Adipose tissue (tissue), 3 donors: Measurements from ENCODE around the gene KLHL2. TPM values are rescaled to one million over a fixed set of nuclear protein-coding genes. Genes with fewer than 3 reads are reported as not detected.
"Not testable (repeated sequence)": the region's sequence is repeated elsewhere in the genome, so short reads cannot be mapped to it uniquely, and the experiment has no call there.

Experiments used
- H3K27ac ChIP-seq: one replicate; pipeline ENCODE4 v1.5.1; 2013; ENCODE audit warnings: low read depth, low read length
- WGBS, 3 donors: extraction: QIAGEN DNeasy Blood & Tissue Kit; methylation state at CpG; one replicate each; pipeline ENCODE4 v1.1.7; 2013; 5-methylcytosine and 5-hydroxymethylcytosine counted together
- polyA plus RNA-seq, 3 donors: library from polyadenylated mRNA; stranded (reverse); fragments of 200-250 nt; gene quantifications; one replicate each; pipeline ENCODE4 v1.2.3, GENCODE V29; 2013
- donor health status: healthy with polysubstance abuse.
- donor health status: Bipolar disorder and iron deficiency.
- donor health status: healthy.

Gene KLHL2
- polyA plus RNA-seq, 3 donors: 5.6 to 28.3 (median 17.1) TPM

DNA sequence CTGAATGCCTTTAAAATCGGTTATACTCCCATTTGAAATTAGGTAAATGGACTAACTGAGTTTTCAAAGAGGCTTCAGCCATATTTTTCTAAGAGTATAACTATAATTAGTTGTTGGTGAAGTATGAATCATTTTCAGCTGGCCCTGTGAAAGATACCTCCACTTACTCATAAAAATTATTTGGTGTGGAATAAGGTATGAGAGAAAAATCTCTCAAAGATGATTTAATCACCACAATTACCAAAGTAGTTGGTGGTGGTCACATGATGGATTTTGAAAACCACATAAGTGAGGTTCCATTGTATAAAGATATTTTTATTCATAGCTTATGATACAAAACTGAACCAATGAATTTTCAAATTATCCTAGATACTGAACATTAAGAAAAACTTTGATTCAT is 9.0 kb upstream of the KLHL2 start:
- H3K27ac ChIP-seq: no peak overlapping the region
- WGBS, 3 donors: 78 to 98% (median 88%) methylated on average over 1 of the region's 1 CpG

DNA sequence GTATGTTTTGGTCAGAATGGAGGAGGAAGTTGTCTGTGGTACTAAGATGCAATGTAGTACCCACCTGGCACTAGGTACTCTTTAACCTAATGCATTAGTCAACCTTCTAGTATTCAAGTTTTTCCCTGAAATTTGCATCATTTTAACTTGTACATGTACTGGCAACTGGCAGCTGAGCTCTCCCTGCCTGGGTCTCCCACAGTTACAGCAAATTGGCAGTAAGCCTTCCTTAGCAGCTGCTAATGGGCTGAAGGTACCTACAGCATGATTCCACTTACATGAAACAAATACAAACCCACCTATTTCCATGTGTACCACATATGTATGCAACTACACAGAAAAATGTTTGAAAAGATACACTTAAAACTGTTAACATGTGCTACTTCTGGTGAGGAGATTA is 8.1 kb upstream of the KLHL2 start:
- no peak overlapping the region for H3K27ac ChIP-seq

DNA sequence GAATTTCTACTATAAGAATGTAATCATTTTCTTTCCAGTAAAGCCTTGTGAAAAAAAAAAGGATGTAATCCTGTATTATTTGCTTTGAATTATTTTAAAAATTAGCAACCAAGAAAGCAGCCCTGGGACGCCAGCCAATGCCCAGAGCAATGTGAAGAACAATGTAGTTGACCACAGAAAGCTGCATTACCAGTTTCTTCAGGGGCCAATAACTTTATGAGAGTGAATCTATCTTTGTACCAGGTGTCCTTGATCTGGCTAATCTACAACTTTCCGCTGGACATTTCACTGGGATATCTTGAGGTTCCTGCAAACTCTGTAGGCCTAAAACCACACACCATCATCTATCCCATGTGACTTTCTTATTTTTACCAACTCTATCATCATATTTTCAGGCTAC is 7.6 kb upstream of the KLHL2 start:
- WGBS, 3 donors: 50 to 96% (median 96%) methylated on average over 2 of the region's 2 CpGs
- no peak overlapping the region for H3K27ac ChIP-seq

DNA sequence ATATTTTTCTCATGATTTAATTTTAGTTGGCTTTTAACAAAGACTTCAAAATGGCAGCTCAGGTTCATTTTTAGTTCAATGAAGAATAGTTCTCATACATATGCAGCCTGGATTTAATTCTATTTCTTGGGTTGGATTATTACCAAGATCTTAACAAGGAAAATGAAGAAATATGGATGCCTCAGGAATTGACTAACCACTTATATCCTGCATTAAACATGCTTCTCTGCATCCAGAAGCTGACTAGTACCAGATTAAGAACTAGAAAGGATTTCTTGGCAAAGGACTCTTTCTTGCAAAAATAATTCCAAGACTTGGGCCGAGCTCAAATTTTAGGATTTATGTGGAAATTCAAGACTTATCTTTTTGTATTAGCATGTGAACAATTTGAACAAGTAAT is 5.6 kb upstream of the KLHL2 start:
- H3K27ac ChIP-seq: no peak overlapping the region
- WGBS, 3 donors: 61 to 74% (median 67%) methylated on average over 1 of the region's 1 CpG

DNA sequence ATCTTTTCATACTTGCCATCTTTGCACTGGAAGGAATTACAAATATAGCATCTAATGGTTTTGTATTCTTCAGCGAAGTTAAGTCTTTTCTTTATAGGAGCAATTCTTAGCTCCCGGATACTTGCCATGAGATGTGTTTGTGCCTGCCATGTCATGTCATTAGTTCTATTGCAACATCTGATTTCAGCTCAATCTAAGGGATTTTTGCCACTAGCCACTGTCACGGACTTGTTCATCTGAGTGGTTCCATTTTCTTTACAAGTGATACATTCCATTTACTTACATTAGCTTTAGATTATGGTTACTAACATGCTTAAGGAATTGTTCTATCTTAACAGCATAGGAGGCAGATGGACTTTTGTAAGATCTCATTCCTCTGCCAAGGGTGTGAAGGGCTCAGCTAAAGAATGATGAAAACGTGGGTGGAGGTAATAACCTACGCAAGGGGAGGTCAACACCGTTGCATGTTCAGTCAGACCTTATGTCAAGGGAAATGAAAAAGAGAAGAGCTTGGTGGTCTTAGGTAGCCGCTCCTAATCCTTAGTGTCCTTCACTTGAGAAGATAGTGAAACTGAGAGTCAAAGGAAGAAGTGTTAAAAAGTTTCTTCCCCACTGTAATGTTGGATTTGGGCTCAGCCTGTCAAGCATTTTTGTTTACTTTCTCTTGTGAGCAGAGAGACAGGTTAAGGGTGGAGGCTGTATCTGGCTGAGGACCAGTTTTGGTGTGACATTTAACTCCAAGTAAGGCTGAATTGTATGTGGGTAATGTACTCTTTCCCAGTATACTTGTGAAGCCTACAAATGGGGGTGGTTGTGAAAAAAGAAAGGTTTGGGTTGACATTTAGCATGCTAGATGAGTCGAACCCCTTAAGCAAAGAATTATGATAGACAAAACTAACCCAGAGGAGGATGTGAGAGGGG is 3.6 kb upstream of the KLHL2 start:
- H3K27ac ChIP-seq: no peak overlapping the region
- WGBS, 3 donors: 84 to 87% (median 85%) methylated on average over 8 of the region's 8 CpGs

DNA sequence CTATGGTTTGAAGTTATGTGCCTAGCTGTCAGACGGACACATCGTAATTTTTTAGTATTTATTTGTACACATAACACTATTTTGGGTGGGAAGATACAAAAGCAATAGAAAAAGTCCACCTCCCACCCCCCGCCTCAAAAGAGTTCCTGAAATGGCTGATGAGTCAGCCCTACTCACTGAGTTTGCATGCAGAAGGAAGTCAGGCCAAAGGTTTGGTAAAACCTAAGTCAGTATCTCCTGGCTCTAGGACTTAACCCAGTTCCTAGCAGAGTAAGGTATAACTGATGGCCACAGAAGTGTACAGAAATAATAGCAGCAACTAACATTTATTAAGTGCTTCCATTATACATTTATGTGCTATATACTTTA is 2.9 kb upstream of the KLHL2 start:
- 77 to 93% (median 83%) methylated on average over 3 of the region's 3 CpGs for WGBS, 3 donors
- H3K27ac ChIP-seq: no peak overlapping the region

DNA sequence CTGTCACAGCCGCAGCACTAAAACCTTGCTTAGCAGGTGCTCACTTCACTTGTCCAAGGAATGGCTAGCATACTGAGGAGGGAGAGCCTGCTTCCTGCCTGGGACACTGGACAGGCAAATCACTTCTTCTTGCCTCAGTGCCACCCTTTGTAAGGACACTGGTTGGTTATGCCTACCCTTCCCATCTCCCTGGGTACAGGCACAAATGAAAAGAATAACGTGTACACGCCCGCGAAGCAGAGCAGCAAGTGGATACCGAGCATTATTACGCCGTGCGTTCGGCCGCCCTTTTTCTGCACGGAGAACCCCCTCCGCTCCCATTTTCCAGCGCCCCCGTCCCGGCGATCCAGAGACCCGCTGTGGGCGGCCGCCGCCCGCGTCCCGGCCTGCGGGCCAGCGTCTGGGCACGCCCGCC is 338 bp upstream of the KLHL2 start:
- 1% methylated on average over 22 to 28 of the region's 28 CpGs for WGBS, 3 donors
- no peak overlapping the region for H3K27ac ChIP-seq

DNA sequence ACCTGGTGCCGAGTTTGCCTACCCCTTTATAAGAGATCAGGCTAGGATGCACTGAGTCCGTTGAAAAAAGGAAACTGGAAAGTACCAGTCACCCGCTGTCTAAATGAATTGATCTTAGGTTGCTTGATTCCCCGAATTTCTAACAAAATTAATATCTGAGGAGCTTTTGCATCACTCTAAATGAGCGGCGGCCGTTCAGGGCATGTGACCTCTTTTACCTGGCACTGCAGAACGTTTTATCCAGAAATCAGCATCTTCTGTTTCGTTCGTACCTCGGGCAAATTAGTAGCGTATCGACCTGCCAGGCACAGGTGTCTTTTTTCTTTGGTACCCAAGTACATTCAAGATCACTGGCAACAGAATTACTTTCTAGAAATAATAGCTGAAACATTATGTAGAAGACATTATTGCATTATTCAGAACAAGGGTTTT is 876 bp downstream of the KLHL2 start:
- no peak overlapping the region for H3K27ac ChIP-seq
- 4 to 11% (median 8%) methylated on average over 13 of the region's 13 CpGs for WGBS, 3 donors

DNA sequence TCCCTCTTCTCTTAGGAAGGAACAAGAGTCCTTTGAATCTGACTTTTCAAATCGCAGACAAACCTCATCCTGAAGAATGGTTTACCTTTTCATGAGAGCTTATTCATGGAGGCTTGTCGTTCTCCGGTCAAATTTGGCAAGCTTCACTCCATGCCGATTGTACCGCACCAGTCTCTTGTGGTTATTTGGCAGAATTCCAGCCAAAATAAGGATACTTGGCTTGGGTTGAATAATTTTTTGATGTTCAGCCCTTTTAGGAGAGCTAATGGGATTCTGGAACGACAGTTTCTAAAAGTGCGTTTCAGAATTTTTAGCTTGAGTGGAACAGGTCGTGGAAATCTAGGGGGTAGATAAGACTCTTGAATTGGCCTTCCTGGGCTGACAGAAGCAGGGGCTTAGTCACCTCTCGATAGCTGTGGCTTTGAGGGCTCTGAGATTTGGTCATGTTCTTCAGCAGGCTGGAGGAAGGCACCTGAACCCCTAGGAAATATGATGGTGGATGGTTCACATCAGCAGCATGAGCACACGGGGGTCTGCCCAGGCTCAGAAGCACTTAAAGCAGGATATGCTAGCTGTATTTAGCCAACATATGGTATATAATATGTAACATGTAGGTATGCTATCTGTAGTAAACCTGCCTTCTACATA is 1.5 kb downstream of the KLHL2 start:
- WGBS, 3 donors: 51 to 63% (median 51%) methylated on average over 10 of the region's 10 CpGs
- H3K27ac ChIP-seq: no peak overlapping the region

DNA sequence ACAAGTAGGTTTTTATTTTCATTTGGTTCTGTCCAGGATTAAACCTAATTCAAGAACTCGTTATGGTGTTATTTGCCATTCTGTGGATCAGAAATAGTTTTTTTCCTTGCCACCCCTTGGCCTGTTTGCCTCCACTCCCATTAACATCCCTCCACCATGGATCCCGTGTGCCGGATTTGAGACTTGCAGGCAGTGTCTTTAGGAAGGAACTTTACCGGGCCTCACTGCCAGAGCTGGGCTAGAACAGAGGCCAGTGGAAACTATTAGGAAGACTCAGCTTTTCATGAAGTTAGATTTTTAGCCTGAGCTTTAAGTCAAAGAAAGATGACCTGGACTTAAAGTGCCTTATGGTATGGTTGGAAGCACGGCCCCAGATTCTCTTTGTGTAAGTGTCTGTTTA is 2.4 kb downstream of the KLHL2 start:
- 84 to 96% (median 95%) methylated on average over 5 of the region's 5 CpGs for WGBS, 3 donors
- H3K27ac ChIP-seq: no peak overlapping the region

DNA sequence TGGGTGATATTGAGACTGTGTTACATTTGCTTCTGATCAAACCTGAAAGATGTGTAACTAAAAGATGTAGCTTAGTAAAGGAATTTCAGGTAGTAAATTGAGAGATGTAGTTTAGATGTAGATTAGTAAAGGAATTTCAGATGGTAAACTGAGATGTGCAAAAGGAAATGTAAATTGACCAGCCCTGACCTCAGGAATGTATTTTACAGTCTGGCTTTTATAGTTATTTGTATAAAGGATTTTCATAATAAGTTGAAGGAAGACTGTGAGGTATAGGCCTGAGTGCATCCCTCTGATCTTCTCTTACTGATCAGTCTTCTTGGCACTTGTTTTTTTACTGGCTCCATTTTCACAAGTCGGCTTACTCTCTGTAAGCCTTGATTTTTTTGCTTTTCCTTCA is 3.2 kb downstream of the KLHL2 start:
- H3K27ac ChIP-seq: no peak overlapping the region
- WGBS, 3 donors: 88 to 98% (median 89%) methylated on average over 1 of the region's 1 CpG

DNA sequence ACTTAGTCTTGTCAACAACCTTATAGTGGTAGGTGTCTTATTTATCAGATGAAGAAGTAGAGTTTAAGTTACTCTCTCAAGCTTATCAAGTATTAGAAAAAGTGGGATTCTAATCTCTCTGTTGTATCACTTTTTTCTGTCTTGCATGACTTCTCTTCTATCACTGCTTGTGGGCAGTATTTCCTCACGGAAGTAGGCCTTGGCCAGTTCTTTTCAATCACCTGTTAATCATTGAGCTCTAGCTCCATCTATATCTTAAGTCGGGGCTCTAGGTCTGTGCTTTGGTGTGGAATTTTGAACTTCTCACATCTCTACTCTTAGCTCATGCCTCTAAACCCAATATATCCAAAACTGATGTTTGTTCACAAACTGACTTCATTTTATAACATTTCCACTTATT is 5.3 kb downstream of the KLHL2 start:
- WGBS, 3 donors: 34 to 95% (median 90%) methylated on average over 2 of the region's 2 CpGs
- not testable (repeated sequence) for H3K27ac ChIP-seq

DNA sequence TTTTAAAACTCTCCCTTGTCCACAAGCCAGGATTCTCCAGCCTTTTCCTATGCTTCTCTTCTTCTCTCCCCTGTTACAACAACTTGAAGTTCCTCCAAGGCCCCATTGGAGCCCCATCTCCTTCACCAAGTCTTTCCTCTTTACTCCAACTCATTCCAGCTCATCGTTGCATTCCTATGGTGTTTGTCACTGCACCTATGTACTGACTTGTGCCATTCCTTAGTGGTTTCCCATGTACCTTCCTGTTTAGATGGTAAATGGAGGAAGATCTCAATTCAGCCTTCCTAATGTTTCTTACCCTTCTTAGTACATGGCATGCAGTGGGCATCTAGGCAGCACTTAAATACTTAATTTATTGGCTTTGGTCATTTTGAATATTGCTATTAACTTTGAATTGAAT is 6.0 kb downstream of the KLHL2 start:
- not testable (repeated sequence) for H3K27ac ChIP-seq
- WGBS, 3 donors: 91 to 100% (median 93%) methylated on average over 1 of the region's 1 CpG

DNA sequence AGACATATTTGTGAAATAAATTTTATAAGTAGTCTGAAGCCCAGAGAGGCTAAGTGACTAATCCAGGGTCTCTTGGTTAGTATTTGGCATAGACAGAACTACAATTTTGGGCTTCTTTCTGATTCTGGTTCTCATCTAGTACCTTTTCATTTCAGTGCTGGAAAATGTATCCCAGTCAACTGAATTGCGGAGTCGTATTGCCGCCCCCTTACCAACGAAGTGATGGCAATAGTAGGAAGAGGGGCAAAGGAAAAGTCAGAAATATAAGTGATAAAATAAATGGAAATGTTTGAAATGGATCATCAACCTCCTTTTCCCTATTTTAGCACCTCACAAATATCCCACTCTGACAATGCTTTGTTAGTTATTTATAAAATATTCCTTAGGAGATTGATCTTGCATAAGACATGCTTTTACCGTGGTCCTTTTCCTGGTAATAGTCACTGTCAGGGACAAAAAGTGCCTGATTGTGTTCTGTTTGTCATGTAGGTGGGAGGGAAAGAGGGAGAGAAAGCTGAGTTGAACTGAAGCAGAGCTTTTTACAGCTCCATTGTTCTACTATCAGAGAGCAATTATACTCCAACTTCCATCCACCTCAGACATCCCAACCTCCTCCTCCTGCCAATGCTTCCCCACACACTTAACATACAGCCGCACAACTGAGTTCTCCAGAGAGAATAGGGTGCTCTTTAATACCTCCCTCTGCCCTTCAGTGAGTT is 6.8 kb downstream of the KLHL2 start:
- 85 to 89% (median 88%) methylated on average over 6 of the region's 6 CpGs for WGBS, 3 donors
- H3K27ac ChIP-seq: not testable (repeated sequence)

DNA sequence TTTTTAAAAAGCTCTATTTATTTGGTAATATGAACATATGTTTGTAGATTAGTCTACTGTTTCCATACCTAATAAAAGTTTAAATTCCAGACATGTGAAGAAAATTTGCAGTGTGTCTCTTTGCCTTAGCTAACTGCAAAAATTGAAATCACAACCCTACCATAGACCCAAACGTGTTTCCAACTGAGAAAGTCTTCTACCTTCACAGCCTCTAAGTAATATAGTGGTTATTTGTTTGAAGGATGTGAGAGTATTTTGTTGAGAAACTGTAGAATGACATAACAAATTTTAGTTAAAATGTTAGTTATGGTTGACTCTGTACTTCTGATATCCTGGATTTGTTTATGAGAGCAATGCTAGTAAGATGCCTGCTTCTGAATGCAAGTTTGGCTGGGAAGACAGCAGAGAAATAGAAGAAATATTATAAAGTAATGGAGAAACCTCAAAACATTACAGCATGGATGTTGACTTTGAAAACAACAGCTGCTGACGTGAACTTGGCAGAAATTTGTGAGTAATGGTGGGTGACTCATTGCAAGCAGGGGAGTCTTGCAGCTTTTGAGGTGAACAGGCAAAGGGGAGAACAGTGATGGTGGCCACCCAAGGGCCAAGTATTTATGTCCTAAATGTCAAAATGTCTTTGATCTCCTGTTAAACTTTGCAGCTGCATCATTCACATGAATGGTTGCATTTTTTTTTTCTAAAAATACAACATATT is 7.8 kb downstream of the KLHL2 start:
- H3K27ac ChIP-seq: not testable (repeated sequence)
- 41 to 56% (median 50%) methylated on average over 2 of the region's 2 CpGs for WGBS, 3 donors

DNA sequence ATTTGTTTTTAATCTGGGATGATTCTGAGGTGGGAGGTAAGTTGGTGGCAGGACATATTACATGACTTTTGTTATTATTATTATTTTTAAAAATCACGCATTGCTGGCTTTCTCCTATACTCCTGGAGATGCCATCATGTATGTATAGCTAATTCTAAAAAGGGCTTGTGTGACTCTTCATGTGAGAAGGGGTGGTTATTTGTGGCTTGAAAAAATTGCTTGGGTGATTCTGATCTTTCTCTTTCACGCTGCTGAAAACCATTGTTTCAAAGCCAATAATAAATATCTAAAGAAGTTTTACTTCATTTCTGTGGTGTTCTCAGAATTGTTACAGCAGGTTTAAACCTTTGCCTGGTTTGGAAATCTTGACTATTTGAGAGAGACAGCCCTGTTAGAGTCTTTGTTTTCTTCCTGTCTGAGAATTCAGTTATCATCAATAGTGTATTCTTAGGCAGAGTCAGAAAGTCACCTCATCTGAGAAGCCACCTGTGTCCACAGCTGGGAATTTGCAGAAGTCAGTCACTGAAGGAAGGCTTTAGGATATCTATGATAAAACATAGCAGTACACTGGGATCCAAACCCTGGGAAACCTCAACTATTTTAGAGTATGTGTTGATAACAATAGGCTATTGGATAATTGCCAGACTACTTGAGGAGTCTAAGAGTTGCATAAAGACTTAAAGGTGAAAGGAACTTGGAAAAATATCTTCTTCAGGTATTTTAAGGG is 8.6 kb downstream of the KLHL2 start:
- not testable (repeated sequence) for H3K27ac ChIP-seq
- WGBS, 3 donors: 73 to 79% (median 76%) methylated on average over 2 of the region's 2 CpGs

DNA sequence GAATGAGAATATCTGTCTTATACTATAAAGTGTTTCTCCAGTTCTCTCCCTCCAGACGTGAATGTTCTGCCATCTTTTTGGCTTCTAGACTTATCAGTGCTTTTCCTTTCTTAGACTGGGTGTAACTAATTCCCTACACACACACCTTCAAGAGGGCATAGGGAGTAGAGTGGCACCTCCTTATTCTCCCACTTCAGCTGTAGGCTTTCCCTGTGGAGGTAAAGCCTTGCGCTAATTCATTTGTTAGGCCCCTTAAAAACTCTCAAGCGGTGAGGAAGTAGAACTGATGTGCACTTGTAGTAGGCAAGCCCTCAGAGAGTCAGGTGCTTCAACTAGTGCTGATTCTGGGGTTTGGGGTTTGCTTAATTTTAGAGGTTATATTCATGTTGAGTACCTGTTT is 10.0 kb downstream of the KLHL2 start:
- no peak overlapping the region for H3K27ac ChIP-seq
- 87 to 91% (median 91%) methylated on average over 3 of the region's 3 CpGs for WGBS, 3 donors

DNA sequence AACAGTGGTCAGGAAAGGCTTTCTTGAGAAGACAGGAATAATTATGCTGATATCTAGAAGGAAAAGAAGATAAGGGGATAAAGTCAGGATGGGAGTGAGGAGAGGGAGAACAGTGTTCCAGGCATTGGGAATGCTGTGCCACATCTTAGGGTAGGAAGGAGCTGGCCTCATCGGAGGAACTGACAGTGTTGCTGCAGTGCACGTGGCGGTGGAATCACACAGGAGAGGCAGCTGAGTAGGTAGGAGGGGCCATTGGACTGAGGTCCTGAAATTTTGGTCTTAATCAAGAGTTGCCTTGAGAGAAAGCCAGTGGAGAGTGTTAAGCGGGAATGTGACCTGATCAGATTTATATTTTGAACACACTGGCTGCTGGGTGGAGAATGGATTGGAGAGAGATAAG is 13.9 kb downstream of the KLHL2 start:
- 79 to 92% (median 83%) methylated on average over 4 of the region's 4 CpGs for WGBS, 3 donors
- not testable (repeated sequence) for H3K27ac ChIP-seq
